ENCODE results near the gene NEK2. TPM values are rescaled to one million over a fixed set of nuclear protein-coding genes. Genes with fewer than 3 reads are reported as not detected.
A peak's percentile ranks its signal among the peaks of the same experiment; 100 is the strongest.

Gene NEK2
- total and polyA plus RNA-seq, 5 donors from 2014 or later: 0.81 to 1.5 (median 1.5) TPM

DNA sequence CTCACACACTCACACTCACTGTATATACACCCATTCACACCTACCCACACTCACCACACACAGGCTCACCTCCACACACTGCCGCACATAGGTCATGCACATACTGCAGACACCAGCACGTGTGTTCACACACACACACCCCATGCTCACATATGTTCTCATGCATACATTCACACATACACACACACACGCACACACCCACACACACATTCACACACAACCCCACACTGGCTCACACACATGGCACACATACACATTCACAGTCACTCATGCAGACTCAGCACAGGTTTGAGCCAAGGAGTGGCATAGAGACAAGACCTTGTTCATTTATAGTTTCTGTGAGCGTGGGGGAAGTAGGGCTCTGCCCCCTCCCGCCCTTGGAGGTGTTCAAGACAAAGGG is 55.3 kb downstream of the NEK2 start:
- Mint-ChIP-seq H3K9me3 (no peaks in the 10 kb centered on the region), H3K27me3 (no peaks in the 10 kb centered on the region), H3K27ac (no peak overlapping the region), H3K4me3 (no peak overlapping the region), H3K36me3 (no peaks in the 10 kb centered on the region), H3K4me1 (peaks cover 6 to 19% (median 10%) of the 10 kb centered on the region in 4 donors)
- Histone ChIP-seq H3K9me3 (ENCODE audit: control insufficient read depth in 2 of 2, low read length in 2 of 2) (no peaks in the 10 kb centered on the region), H3K27ac (ENCODE audit: insufficient read depth, low read length, poor library complexity, severe bottlenecking) (no peak overlapping the region), H3K27me3 (ENCODE audit: control insufficient read depth, insufficient read depth, low read length) (no peaks in the 10 kb centered on the region), H3K4me1 (ENCODE audit: control insufficient read depth, insufficient read depth, low read length, poor library complexity, severe bottlenecking) (peaks cover 6% of the 10 kb centered on the region), H3K36me3 (ENCODE audit: control insufficient read depth, insufficient read depth, low read length) (no peaks in the 10 kb centered on the region), H3K4me3 (ENCODE audit: low read depth, low read length) (no peak overlapping the region)
- ATAC-seq (ENCODE audit: low read depth in 2 of 2) (no peak), DNase-seq (no peak)

DNA sequence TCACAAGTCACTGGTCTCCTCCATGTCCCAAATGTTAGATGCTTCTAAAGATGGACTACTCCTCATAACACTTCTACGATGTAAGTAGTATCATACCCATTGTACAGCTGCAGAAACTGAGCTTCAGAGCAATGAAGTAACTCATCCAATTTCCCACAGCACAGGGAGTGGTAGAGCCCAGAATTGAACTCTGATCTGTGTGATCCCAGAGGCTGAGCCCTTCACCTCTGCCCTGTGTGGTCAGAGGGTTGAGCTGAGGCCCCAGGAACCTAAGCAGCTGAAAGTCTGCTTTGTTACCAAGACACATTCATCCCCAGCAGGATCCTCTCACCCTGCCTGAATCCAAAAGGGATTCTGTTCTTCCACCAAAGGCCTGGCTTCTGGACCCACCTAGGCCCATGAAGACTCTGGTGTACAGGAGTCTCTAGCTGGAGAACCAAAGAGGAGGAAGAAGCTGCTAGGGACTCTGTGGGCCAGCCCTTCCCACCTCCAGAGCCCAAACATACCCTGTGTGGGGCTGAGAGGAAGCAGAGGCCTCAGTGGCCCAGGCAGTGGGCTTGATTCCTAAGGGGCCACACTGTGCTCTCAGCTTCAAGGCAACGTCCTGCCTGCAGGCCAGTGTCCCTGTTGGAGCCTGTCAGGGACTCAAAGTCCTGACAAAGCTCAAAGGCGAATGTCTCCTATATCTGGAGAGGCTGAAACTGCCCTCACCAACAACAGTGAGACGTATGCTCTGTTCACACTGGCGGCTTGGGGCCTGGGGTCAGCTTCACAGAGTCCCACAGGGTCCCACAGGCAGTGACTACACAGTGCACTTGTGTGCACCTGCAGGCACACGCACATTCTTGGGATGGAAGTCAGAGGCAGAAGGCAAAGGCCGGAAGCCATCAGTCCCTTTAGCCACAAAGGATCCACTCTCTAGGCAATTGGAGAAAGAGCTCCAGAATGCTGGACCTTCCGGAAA is 56.1 kb downstream of the NEK2 start:
- Histone ChIP-seq H3K4me3 (ENCODE audit: low read depth, low read length) (no peak overlapping the region), H3K9me3 (ENCODE audit: control insufficient read depth in 2 of 2, low read length in 2 of 2) (no peaks in the 10 kb centered on the region)
- no peaks in the 10 kb centered on the region for H3K9me3 Mint-ChIP-seq

DNA sequence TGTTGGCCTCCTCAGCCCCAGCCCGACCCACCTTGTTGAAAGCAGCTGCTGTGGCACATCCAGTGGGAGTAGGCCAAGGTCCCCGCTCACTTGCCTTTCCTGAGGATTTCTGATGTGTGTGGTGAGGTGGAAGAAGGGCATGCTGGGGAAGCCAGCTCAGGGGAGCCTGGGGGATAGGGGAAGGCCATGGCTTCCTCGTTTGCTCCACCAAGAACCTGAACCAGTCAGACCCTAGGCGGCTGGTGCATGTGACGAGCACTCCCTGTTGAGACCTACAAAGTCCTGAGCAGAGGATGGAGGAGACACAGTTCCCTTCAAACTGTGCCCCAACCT is 58.5 kb downstream of the NEK2 start:
- Mint-ChIP-seq H3K36me3 (no peaks in the 10 kb centered on the region), H3K4me3 (no peak overlapping the region), H3K4me1 (no peaks in the 10 kb centered on the region), H3K9me3 (no peaks in the 10 kb centered on the region), H3K27me3 (no peaks in the 10 kb centered on the region), H3K27ac (no peak overlapping the region)
- Histone ChIP-seq H3K4me3 (ENCODE audit: low read depth, low read length) (no peak overlapping the region), H3K27me3 (ENCODE audit: control insufficient read depth, insufficient read depth, low read length) (no peaks in the 10 kb centered on the region), H3K36me3 (ENCODE audit: control insufficient read depth, insufficient read depth, low read length) (no peaks in the 10 kb centered on the region), H3K4me1 (ENCODE audit: control insufficient read depth, insufficient read depth, low read length, poor library complexity, severe bottlenecking) (no peaks in the 10 kb centered on the region), H3K27ac (ENCODE audit: insufficient read depth, low read length, poor library complexity, severe bottlenecking) (no peak overlapping the region), H3K9me3 (ENCODE audit: control insufficient read depth in 2 of 2, low read length in 2 of 2) (no peaks in the 10 kb centered on the region)
- ATAC-seq (ENCODE audit: low read depth in 2 of 2) (no peak), DNase-seq (no peak)

More for the DNA sequence above, 56.1 kb downstream of the NEK2 start:
- H3K27ac ChIP-seq (ENCODE audit: insufficient read depth, low read length, poor library complexity, severe bottlenecking): no peak overlapping the region
- no peak for DNase-seq
- peaks cover 6% of the 10 kb centered on the region for H3K4me1 ChIP-seq (ENCODE audit: control insufficient read depth, insufficient read depth, low read length, poor library complexity, severe bottlenecking)
- peak overlapping the region in 1 of 3 donors; percentile 64 for H3K27ac Mint-ChIP-seq
- ATAC-seq (ENCODE audit: low read depth in 2 of 2): no peak
- H3K4me1 Mint-ChIP-seq: peaks cover 6 to 14% (median 9%) of the 10 kb centered on the region in 4 donors
- H3K4me3 Mint-ChIP-seq: no peak overlapping the region
- no peaks in the 10 kb centered on the region for H3K27me3 ChIP-seq (ENCODE audit: control insufficient read depth, insufficient read depth, low read length)
- H3K27me3 Mint-ChIP-seq: no peaks in the 10 kb centered on the region
- H3K36me3 ChIP-seq (ENCODE audit: control insufficient read depth, insufficient read depth, low read length): no peaks in the 10 kb centered on the region
- H3K36me3 Mint-ChIP-seq: no peaks in the 10 kb centered on the region

DNA sequence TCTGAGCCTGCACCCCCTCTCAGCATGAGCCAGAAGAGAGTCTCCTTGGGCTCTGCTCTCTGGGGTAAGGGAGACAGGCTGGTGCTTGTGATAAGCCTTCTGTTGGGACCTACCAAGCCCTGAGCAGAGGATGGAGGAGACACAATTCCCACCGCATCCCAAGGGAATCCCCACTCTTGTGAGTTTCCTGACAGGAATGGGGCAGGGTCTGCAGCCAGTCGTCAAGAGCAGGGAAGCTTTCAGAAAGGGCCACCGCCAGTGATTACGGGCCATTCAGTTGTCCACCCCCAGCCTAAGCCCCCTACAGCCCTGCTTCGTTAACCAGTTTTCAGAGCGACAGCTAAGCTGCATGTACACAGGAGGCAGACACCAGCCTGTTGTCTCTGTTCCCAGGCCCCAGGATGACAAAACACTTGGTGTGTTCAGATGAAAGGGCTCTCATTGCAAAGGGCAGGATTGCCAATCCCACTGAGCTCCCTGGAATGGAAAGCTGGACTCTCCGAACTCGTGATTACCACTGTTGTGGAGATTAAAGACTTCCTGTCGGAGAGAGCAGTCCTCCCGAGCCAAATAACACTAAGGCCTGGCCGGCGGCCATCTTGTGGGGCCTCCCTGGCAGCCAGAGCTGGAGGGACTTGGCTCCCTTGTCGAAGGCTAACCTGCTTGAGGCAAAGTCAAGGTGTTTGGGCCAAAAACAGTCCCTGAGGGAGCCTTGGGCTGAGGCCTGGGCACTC is 59.0 kb downstream of the NEK2 start:
- no peaks in the 10 kb centered on the region for H3K4me1 ChIP-seq (ENCODE audit: control insufficient read depth, insufficient read depth, low read length, poor library complexity, severe bottlenecking)
- no peaks in the 10 kb centered on the region for H3K27me3 Mint-ChIP-seq
- H3K4me3 ChIP-seq (ENCODE audit: low read depth, low read length): no peak overlapping the region
- no peak overlapping the region for H3K27ac Mint-ChIP-seq
- H3K4me3 Mint-ChIP-seq: no peak overlapping the region
- H3K36me3 Mint-ChIP-seq: no peaks in the 10 kb centered on the region
- H3K36me3 ChIP-seq (ENCODE audit: control insufficient read depth, insufficient read depth, low read length): no peaks in the 10 kb centered on the region
- no peak overlapping the region for H3K27ac ChIP-seq (ENCODE audit: insufficient read depth, low read length, poor library complexity, severe bottlenecking)
- ATAC-seq (ENCODE audit: low read depth in 2 of 2): no peak
- no peak for DNase-seq
- no peaks in the 10 kb centered on the region for H3K9me3 Mint-ChIP-seq
- H3K4me1 Mint-ChIP-seq: no peaks in the 10 kb centered on the region
- no peaks in the 10 kb centered on the region for H3K27me3 ChIP-seq (ENCODE audit: control insufficient read depth, insufficient read depth, low read length)
- H3K9me3 ChIP-seq (ENCODE audit: control insufficient read depth in 2 of 2, low read length in 2 of 2): no peaks in the 10 kb centered on the region

DNA sequence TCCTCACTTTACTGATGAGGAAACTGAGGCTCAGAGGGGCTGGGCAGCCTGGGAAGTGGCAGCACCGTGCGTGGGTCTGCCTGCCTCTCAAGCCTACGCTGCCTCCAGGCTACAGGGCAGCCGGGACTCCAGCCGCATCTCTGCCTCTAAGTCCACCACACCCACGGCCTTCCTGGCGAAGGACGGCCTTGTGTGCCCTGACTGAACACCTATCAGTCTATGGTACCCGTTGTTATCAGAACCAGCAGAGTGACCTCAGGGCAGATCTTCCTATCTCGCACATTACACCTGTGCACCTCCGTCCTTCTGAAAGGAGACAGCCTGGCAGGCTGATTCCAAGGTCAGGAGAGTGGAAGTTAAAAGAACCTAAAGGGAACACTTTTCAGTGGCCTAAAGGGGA is 60.8 kb downstream of the NEK2 start:
- Histone ChIP-seq H3K9me3 (ENCODE audit: control insufficient read depth in 2 of 2, low read length in 2 of 2) (no peaks in the 10 kb centered on the region), H3K27ac (ENCODE audit: insufficient read depth, low read length, poor library complexity, severe bottlenecking) (no peak overlapping the region), H3K27me3 (ENCODE audit: control insufficient read depth, insufficient read depth, low read length) (no peaks in the 10 kb centered on the region), H3K4me3 (ENCODE audit: low read depth, low read length) (no peak overlapping the region), H3K36me3 (ENCODE audit: control insufficient read depth, insufficient read depth, low read length) (no peaks in the 10 kb centered on the region), H3K4me1 (ENCODE audit: control insufficient read depth, insufficient read depth, low read length, poor library complexity, severe bottlenecking) (no peaks in the 10 kb centered on the region)
- DNase-seq: no peak
- Mint-ChIP-seq H3K27me3 (no peaks in the 10 kb centered on the region), H3K4me1 (no peaks in the 10 kb centered on the region), H3K27ac (no peak overlapping the region), H3K36me3 (no peaks in the 10 kb centered on the region), H3K4me3 (no peak overlapping the region), H3K9me3 (no peaks in the 10 kb centered on the region)
- ATAC-seq (ENCODE audit: low read depth in 2 of 2): no peak

DNA sequence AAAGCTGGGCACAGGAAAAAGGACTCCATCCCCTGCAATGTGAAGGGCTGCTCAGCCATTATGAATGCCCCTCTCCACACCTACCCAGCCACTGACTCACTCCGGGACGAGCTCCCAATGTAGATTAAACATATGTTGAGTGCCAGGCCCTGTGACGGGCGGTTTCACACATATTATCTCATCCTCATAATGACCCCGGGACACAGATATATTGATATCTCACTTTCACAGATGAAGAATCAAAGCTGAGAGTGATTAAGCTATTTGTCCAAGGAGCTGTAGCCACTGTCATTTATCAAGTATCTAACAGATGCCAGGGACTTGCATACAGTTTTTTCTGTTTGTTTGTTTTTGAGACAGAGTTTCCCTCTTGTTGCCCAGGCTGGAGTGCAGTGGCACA is 61.5 kb downstream of the NEK2 start:
- ATAC-seq (ENCODE audit: low read depth in 2 of 2) (no peak), DNase-seq (no peak)
- no peaks in the 10 kb centered on the region for H3K36me3 ChIP-seq (ENCODE audit: control insufficient read depth, insufficient read depth, low read length)
- Mint-ChIP-seq H3K36me3 (no peaks in the 10 kb centered on the region), H3K9me3 (no peaks in the 10 kb centered on the region), H3K27me3 (no peaks in the 10 kb centered on the region), H3K4me3 (no peak overlapping the region), H3K27ac (peak overlapping the region in 1 of 3 donors; percentile 63), H3K4me1 (no peaks in the 10 kb centered on the region)
- no peaks in the 10 kb centered on the region for H3K4me1 ChIP-seq (ENCODE audit: control insufficient read depth, insufficient read depth, low read length, poor library complexity, severe bottlenecking)
- H3K4me3 ChIP-seq (ENCODE audit: low read depth, low read length): no peak overlapping the region
- no peaks in the 10 kb centered on the region for H3K9me3 ChIP-seq (ENCODE audit: control insufficient read depth in 2 of 2, low read length in 2 of 2)
- no peak overlapping the region for H3K27ac ChIP-seq (ENCODE audit: insufficient read depth, low read length, poor library complexity, severe bottlenecking)
- H3K27me3 ChIP-seq (ENCODE audit: control insufficient read depth, insufficient read depth, low read length): no peaks in the 10 kb centered on the region

DNA sequence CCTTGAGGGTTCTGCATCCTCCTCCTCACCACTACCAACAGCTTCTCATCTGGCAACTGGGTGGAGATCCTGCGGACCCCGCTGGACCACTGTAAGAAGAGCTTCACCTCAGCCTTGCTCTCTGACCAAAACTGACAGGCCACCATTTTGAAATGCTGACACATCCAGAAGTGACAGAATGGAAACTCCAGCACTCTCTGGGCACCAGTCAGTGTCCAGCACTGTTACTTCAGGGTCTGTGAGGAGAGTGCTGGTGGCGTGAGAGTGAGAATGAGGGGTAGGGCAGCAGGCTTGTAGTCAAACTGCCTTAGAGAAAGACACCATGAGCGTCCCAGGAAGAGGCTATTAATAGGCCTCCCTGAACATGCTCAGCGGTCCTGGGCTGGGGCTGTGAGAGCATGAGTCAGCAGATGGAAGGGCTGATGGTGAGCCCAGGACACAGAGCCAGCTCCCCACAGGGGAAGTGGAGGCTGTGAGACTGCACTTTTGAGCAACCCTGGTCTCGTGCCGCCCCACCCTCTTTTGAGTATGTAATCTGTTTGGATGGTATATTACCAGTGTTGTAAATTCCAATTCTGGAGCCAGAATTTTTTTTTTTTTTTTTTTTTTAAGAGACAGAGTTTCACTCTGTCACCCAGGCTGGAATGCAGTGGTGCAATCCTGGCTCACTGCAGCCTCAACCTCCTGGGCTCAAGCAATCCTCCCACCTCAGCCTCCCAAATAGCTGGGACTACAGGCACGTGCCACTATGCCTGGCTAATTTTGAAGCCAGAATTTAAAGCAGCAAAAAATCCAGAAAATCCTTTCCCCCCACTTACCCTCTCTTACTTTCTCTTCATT is 62.1 kb downstream of the NEK2 start:
- no peak overlapping the region for H3K4me3 ChIP-seq (ENCODE audit: low read depth, low read length)
- DNase-seq (no peak), ATAC-seq (ENCODE audit: low read depth in 2 of 2) (peak in 1 of 2 donors; percentile 53)
- Mint-ChIP-seq H3K36me3 (no peaks in the 10 kb centered on the region), H3K27me3 (no peaks in the 10 kb centered on the region), H3K4me3 (no peak overlapping the region), H3K27ac (peak overlapping the region in 2 of 3 donors; percentile 40 to 63), H3K4me1 (no peaks in the 10 kb centered on the region), H3K9me3 (no peaks in the 10 kb centered on the region)
- H3K4me1 ChIP-seq (ENCODE audit: control insufficient read depth, insufficient read depth, low read length, poor library complexity, severe bottlenecking): no peaks in the 10 kb centered on the region
- H3K9me3 ChIP-seq (ENCODE audit: control insufficient read depth in 2 of 2, low read length in 2 of 2): no peaks in the 10 kb centered on the region
- no peak overlapping the region for H3K27ac ChIP-seq (ENCODE audit: insufficient read depth, low read length, poor library complexity, severe bottlenecking)
- no peaks in the 10 kb centered on the region for H3K36me3 ChIP-seq (ENCODE audit: control insufficient read depth, insufficient read depth, low read length)
- H3K27me3 ChIP-seq (ENCODE audit: control insufficient read depth, insufficient read depth, low read length): no peaks in the 10 kb centered on the region

Measured in CD4-positive, CD25-positive, alpha-beta regulatory T cell (primary cell).